Measurements from ENCODE around the gene TTF1. TPM values are rescaled to one million over a fixed set of nuclear protein-coding genes. Genes with fewer than 3 reads are reported as not detected.

TTF1 gene
- total RNA-seq, 2 experiments from 2014 or later = 12.4 to 12.8 TPM

DNA sequence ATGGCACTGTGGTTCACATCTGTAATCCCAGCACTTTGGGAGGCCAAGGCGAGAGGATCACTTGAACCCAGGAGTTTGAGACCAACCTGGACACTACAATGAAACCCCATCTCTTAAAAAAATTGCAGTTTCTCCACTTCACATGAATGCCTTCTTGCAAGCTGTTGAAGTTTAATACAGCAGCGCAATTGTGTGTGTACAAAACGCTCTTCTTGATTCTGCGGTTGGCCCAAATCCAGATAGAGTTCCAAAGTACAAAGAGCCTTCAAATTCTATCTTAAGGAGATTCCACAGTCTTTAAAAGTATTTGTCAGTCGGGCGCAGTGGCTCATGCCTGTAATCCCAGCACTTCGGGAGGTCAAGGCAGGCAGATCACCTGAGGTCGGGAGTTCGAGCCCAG lies 42.6 kb downstream of the TTF1 start:
- Histone ChIP-seq H3K27me3 (ENCODE audit: control insufficient read depth in 1 of 2, insufficient read depth in 2 of 2, low read length in 2 of 2) (no peaks in the 10 kb centered on the region), H3K4me3 (ENCODE audit: low read length) (no peak overlapping the region), H3K9me3 (ENCODE audit: control insufficient read depth in 1 of 2, insufficient read depth in 1 of 2, low read length in 2 of 2) (no peaks in the 10 kb centered on the region), H3K36me3 (ENCODE audit: insufficient read depth, low read length) (no peaks in the 10 kb centered on the region), H3K4me1 (ENCODE audit: insufficient read depth, low read length) (no peaks in the 10 kb centered on the region), H3K27ac (ENCODE audit: low read depth in 1 of 2, low read length in 2 of 2) (no peak overlapping the region)
- Mint-ChIP-seq H3K36me3 (ENCODE audit: low read depth) (no peaks in the 10 kb centered on the region), H3K27ac (no peak overlapping the region), H3K4me1 (ENCODE audit: low read depth) (no peaks in the 10 kb centered on the region), H3K4me3 (no peak overlapping the region), H3K9me3 (no peaks in the 10 kb centered on the region), H3K27me3 (no peaks in the 10 kb centered on the region)
- intact Hi-C loops (cut with DNase I, micrococcal nuclease) = no loop called here
- DNase-seq (no peak), ATAC-seq (ENCODE audit: poor library complexity) (no peak)
- POLR2A ChIA-PET = no interaction called here
- CTCF ChIA-PET = no interaction called here
- no peak for TF ChIP-seq CTCF (IDR thresholded peaks at IDR 0.05)

GRCh38 chr9:132357764-132358163 lies 48.9 kb downstream of the TTF1 start:
- ATAC-seq (ENCODE audit: poor library complexity) = no peak
- CTCF ChIA-PET = no interaction called here

GRCh38 chr9:132356324-132356924 lies 50.2 kb downstream of the TTF1 start:
- TF ChIP-seq CTCF (IDR thresholded peaks at IDR 0.05) = no peak
- Histone ChIP-seq H3K4me1 (ENCODE audit: insufficient read depth, low read length) (peaks cover 34% of the 10 kb centered on the region), H3K27ac (ENCODE audit: low read depth in 1 of 2, low read length in 2 of 2) (no peak overlapping the region), H3K36me3 (ENCODE audit: insufficient read depth, low read length) (peaks cover 18% of the 10 kb centered on the region), H3K27me3 (ENCODE audit: control insufficient read depth in 1 of 2, insufficient read depth in 2 of 2, low read length in 2 of 2) (no peaks in the 10 kb centered on the region), H3K9me3 (ENCODE audit: control insufficient read depth in 1 of 2, insufficient read depth in 1 of 2, low read length in 2 of 2) (peaks cover 0 to 5% of the 10 kb centered on the region in 2 experiments), H3K4me3 (ENCODE audit: low read length) (no peak overlapping the region)
- intact Hi-C loops (cut with DNase I, micrococcal nuclease) = loop anchor here (5.0 to 10.0 kb wide), 3 partner anchors 112 to 771 kb away; partner anchors contain the start of gene TSC1 (in 1 of the 2)
- H3K27me3 Mint-ChIP-seq = no peaks in the 10 kb centered on the region
- H3K36me3 Mint-ChIP-seq (ENCODE audit: low read depth) = peaks cover 40% of the 10 kb centered on the region
- ChIA-PET CTCF (no interaction called here), POLR2A (interaction anchor here (0.6 kb wide), 1 partner anchor 48 kb away, joined by 3 read pairs; no protein-coding TSS in a partner anchor)
- peak overlapping the region; percentile 72 for H3K4me3 Mint-ChIP-seq
- H3K9me3 Mint-ChIP-seq = no peaks in the 10 kb centered on the region
- peak overlapping the region; percentile 61 for H3K27ac Mint-ChIP-seq
- peaks cover 30% of the 10 kb centered on the region for H3K4me1 Mint-ChIP-seq (ENCODE audit: low read depth)
- ATAC-seq (ENCODE audit: poor library complexity) (no peak), DNase-seq (peak in 2 of 14 experiments; percentile 9 to 43)

More at GRCh38 chr9:132357764-132358163, 48.9 kb downstream of the TTF1 start:
- H3K4me1 Mint-ChIP-seq (ENCODE audit: low read depth) = peaks cover 17% of the 10 kb centered on the region
- peaks cover 27% of the 10 kb centered on the region for H3K36me3 Mint-ChIP-seq (ENCODE audit: low read depth)
- POLR2A ChIA-PET = no interaction called here
- no peak overlapping the region for H3K27ac Mint-ChIP-seq
- no peak for DNase-seq
- no peaks in the 10 kb centered on the region for H3K9me3 Mint-ChIP-seq
- peaks cover 0 to 5% of the 10 kb centered on the region in 2 experiments for H3K9me3 ChIP-seq (ENCODE audit: control insufficient read depth in 1 of 2, insufficient read depth in 1 of 2, low read length in 2 of 2)
- no peak for TF ChIP-seq CTCF (IDR thresholded peaks at IDR 0.05)
- no peak overlapping the region for H3K27ac ChIP-seq (ENCODE audit: low read depth in 1 of 2, low read length in 2 of 2)
- H3K4me3 ChIP-seq (ENCODE audit: low read length) = no peak overlapping the region
- H3K27me3 Mint-ChIP-seq = no peaks in the 10 kb centered on the region
- peaks cover 21% of the 10 kb centered on the region for H3K4me1 ChIP-seq (ENCODE audit: insufficient read depth, low read length)
- no peaks in the 10 kb centered on the region for H3K27me3 ChIP-seq (ENCODE audit: control insufficient read depth in 1 of 2, insufficient read depth in 2 of 2, low read length in 2 of 2)
- intact Hi-C loops (cut with DNase I, micrococcal nuclease) = loop anchor here (5.0 to 10.0 kb wide), 3 partner anchors 113 to 770 kb away; partner anchors contain the start of gene TSC1 (in 1 of the 2)
- H3K4me3 Mint-ChIP-seq = no peak overlapping the region
- H3K36me3 ChIP-seq (ENCODE audit: insufficient read depth, low read length) = peaks cover 5% of the 10 kb centered on the region
